GM18868 (cell line): ENCODE measurements around the gene PDIK1L.

Experiments used
- ATAC-seq: cut with Tn5 transposase; IDR thresholded peaks from one replicate; pipeline ENCODE4 v1.9.1; 2021; ENCODE audit warnings: mild to moderate bottlenecking, moderate library complexity; ENCODE audit not compliant: unreplicated experiment

Gene PDIK1L

GRCh38 chr1:26121854-26122773 is 10.5 kb downstream of the PDIK1L start:
- ATAC-seq: no peak

GRCh38 chr1:26122988-26123973 is 11.7 kb downstream of the PDIK1L start:
- no peak for ATAC-seq

- ATAC-seq: no peak
Observed at GRCh38 chr1:26124418-26125331, 13.1 kb downstream of the PDIK1L start.

- ATAC-seq: no peak
Observed at GRCh38 chr1:26125382-26125781, 13.8 kb downstream of the PDIK1L start.

DNA sequence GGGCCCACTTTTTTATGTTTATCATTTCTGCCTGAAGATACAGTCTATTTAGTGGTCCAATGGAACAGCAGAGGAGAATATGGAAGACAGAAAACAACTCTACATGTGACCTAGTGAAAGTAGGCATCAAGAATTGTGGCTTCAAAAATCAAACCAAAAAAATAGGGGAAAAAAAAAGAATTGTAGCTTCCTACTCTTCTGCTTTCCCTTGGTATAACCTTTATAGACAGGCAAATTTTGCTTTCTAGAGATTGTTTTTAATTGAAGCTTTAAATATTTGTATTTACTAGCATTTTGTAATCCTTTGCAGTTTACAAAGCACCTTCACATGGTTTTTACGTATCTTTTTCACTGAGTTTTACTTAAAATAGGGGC is 14.3 kb downstream of the PDIK1L start:
- ATAC-seq: no peak

- no peak for ATAC-seq
Observed at GRCh38 chr1:26126321-26127084, 14.9 kb downstream of the PDIK1L start.

- no peak for ATAC-seq
Observed at GRCh38 chr1:26127235-26128163, 15.9 kb downstream of the PDIK1L start.

DNA sequence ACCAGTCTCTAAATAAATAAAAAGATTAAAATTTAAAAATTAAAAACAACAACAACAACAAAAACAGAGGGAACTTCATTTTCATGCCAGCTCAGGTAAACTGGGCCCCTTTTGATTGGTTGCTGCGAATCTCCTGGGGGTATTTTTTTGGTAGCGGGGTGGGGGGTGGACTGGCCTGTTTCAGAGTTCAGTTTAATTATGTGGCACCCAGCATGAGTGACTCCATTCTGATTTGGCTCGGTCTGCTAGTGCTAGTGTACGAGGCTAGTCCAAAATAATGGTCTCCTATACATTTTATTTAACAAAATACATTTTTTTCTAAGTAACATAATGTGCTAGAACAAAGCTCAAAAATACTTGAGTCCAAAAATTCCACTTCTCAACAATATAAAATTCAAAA is 18.2 kb downstream of the PDIK1L start:
- ATAC-seq: no peak

DNA sequence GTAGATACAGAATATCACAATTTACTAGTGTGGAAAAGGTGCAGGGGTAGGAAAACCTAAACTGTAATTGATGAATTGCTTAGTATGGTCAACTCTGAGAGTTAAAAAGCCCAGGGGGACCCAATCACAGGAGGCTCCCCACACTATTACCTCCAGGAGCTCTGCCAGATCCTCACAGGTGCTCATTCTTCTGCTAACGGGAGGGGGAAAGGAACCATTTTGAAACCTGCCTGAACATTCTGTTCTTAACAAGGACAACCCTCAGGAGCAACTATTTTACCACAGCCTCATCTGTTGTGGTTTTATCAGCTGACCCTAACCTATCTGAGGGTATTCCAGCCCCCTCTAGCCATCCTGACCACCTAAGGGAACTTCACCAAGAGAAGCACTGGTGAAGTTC is 19.1 kb downstream of the PDIK1L start:
- ATAC-seq: no peak

DNA sequence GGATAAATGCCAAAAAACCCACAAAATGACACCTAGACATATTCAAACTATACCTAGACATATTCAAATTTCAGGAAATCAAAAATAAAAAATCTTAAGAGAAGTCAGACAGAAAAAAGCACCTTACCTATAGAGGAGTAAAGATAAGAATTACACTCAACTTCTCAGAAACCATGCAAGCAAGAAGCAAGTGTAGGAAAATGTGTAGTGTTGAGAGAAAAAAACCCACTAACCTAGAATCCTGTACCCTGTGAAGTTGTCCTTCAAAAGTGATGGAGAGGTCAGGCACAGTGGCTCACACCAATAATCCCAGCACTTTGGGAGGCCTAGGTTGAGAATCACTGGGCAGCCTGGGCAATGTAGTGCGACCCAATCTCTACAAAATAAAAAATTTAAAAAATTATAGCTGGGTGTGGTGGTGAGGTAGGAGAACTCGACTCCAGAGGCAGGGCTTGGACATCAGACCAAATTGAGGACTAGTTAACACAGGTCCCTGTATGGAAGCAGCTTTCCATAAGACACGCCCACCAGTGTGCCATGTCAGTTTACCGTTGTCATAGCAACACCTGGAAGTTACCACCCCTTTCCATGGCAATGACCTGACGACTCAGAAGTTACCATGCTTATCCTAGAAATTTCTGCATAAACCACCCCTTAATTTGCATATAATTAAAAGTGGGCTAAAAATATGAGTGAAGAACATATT is 20.7 kb downstream of the PDIK1L start:
- ATAC-seq: no peak

DNA sequence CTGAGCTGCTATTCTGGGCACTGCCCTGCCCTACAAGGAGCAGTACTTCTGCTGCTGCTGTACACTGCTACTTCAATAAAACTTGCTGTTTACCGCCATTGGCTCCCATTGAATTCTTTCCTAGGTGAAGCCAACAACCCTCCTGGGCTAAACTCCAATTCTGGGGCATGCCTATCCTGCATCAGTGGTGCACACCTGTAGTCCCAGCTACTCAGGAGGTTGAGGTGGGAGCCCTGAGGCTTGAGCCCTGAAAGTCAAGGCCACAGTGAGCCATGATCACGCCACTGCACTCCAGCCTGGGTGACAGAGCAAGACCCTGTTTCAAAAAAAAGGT is 21.2 kb downstream of the PDIK1L start:
- ATAC-seq: no peak

- ATAC-seq: no peak
Observed at GRCh38 chr1:26134466-26134865, 22.8 kb downstream of the PDIK1L start.

DNA sequence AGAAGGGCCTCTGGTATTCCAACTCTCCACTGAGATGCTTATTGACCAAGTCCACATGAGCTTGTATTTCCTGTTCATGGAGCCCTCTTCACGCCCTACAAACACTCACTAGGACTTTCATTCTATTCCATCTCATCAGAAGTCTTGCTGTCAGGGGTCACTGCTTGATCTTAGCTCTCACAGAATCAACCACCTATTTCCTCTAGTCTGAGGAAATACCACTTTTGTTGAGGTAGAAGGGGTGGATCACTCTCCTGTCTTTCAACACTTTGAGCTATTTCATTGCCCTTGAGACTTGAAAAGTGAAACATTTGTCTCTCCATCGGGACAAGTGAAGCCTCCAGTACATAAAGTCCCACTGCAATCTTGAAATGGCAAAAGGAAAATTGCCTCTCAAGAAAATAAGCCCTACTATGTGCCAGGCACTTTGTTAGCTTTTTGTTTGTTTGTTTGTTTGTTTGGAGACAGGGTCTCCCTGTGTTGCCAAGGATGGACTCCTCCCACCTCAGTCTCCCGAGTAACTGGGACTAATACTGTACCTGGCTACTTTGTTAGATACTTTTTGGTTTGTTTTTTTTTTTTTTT is 27.4 kb downstream of the PDIK1L start:
- no peak for ATAC-seq

- no peak for ATAC-seq
Observed at GRCh38 chr1:26142159-26142558, 30.5 kb downstream of the PDIK1L start.

GRCh38 chr1:26145041-26145959 is 33.7 kb downstream of the PDIK1L start:
- no peak for ATAC-seq

- ATAC-seq: no peak
Observed at GRCh38 chr1:26145960-26146294, 34.3 kb downstream of the PDIK1L start.

- no peak for ATAC-seq
Observed at GRCh38 chr1:26148887-26149286, 37.3 kb downstream of the PDIK1L start.
